Liver (tissue), 9 donors: Measurements from ENCODE around the gene NTN1. TPM values are rescaled to one million over a fixed set of nuclear protein-coding genes. Genes with fewer than 3 reads are reported as not detected.

Experiments used
- DNase-seq: peaks from one replicate; pipeline ENCODE4 v3.0.0-alpha.2; 2017; ENCODE audit warnings: low spot score
- H3K27ac ChIP-seq, 2 donors: one replicate each; pipeline ENCODE4 v1.7.0; 2013; ENCODE audit warnings: inconsistent platforms in 2 of 2, low read length in 2 of 2, control low read depth in 1 of 2, low read depth in 1 of 2, mild to moderate bottlenecking in 1 of 2
- H3K27me3 ChIP-seq, 4 donors: one replicate each; pipeline versions ENCODE4 v1.6.1 to v1.7.0; 2013; ENCODE audit warnings: low read length in 3 of 4, inconsistent platforms in 1 of 4, mild to moderate bottlenecking in 1 of 4, moderate library complexity in 1 of 4; ENCODE audit not compliant: control insufficient read depth in 4 of 4, insufficient read depth in 4 of 4
- H3K36me3 ChIP-seq, 4 donors: one replicate each; pipeline versions ENCODE4 v1.6.1 to v1.7.0; 2013; ENCODE audit warnings: low read length in 3 of 4, mild to moderate bottlenecking in 3 of 4, low read depth in 1 of 4, moderate library complexity in 1 of 4; ENCODE audit not compliant: control insufficient read depth in 4 of 4, insufficient read depth in 3 of 4
- H3K4me1 ChIP-seq, 4 donors: one replicate each; pipeline versions ENCODE4 v1.6.1 to v1.7.0; 2013; ENCODE audit warnings: low read length in 3 of 4, mild to moderate bottlenecking in 3 of 4, moderate library complexity in 1 of 4; ENCODE audit not compliant: control insufficient read depth in 4 of 4, insufficient read depth in 4 of 4
- H3K4me3 ChIP-seq, 3 donors: one replicate each; pipeline versions ENCODE4 v1.6.1 to v1.7.0; 2013; ENCODE audit warnings: low read length in 3 of 3, control low read depth in 1 of 3, low read depth in 1 of 3, mild to moderate bottlenecking in 1 of 3
- H3K9ac ChIP-seq, 2 donors: one replicate each; pipeline ENCODE4 v1.7.0; 2013; ENCODE audit warnings: low read length in 2 of 2, mild to moderate bottlenecking in 2 of 2, moderate library complexity in 2 of 2, control low read depth in 1 of 2, low read depth in 1 of 2
- H3K9me3 ChIP-seq, 4 donors: one replicate each; pipeline versions ENCODE4 v1.6.1 to v1.7.0; 2013; ENCODE audit warnings: low read length in 3 of 4; ENCODE audit not compliant: control insufficient read depth in 4 of 4
- EGR1 ChIP-seq, 2 donors: IDR thresholded peaks; 2 replicates each; pipeline ENCODE4 v1.6.1; 2016 to 2018; ENCODE audit warnings: antibody characterized with exemption in 2 of 2, low read depth in 2 of 2
- FOXA1 ChIP-seq: IDR thresholded peaks from 2 replicates; pipeline ENCODE4 v1.6.1; 2016; ENCODE audit warnings: antibody characterized with exemption
- FOXA2 ChIP-seq: IDR thresholded peaks from 2 replicates; pipeline ENCODE4 v1.6.1; 2016; ENCODE audit warnings: antibody characterized with exemption
- GABPA ChIP-seq, 2 donors: IDR thresholded peaks in 1 of 2; conservative IDR thresholded peaks in 1 of 2; 2 replicates each; pipeline ENCODE4 v1.6.1; 2016; ENCODE audit warnings: antibody characterized with exemption in 2 of 2, mild to moderate bottlenecking in 1 of 2, moderate library complexity in 1 of 2
- HNF4A ChIP-seq, 2 donors: conservative IDR thresholded peaks; 2 replicates each; pipeline ENCODE4 v1.6.1; 2016; ENCODE audit warnings: antibody characterized with exemption in 2 of 2, mild to moderate bottlenecking in 2 of 2
- HNF4G ChIP-seq: IDR thresholded peaks from 2 replicates; pipeline ENCODE4 v1.6.1; 2016; ENCODE audit warnings: antibody characterized with exemption
- JUND ChIP-seq, 2 donors: IDR thresholded peaks; 2 replicates each; pipeline ENCODE4 v1.6.1; 2016; ENCODE audit warnings: antibody characterized with exemption in 2 of 2
- NR2F2 ChIP-seq: IDR thresholded peaks from 2 replicates; pipeline ENCODE4 v1.6.1; 2016; ENCODE audit warnings: antibody characterized with exemption
- RAD21 ChIP-seq, 2 donors: IDR thresholded peaks; 2 replicates each; pipeline ENCODE4 v1.6.1; 2016; ENCODE audit warnings: antibody characterized with exemption in 2 of 2, mild to moderate bottlenecking in 2 of 2
- RXRA ChIP-seq, 2 donors: IDR thresholded peaks; 2 replicates each; pipeline ENCODE4 v1.6.1; 2017 to 2018; ENCODE audit warnings: antibody characterized with exemption in 2 of 2, mild to moderate bottlenecking in 1 of 2
- SP1 ChIP-seq: IDR thresholded peaks from 2 replicates; pipeline ENCODE4 v1.6.1; 2018; ENCODE audit warnings: antibody characterized with exemption, mild to moderate bottlenecking
- TAF1 ChIP-seq: conservative IDR thresholded peaks from 2 replicates; pipeline ENCODE4 v1.6.1; 2016; ENCODE audit warnings: antibody characterized with exemption, mild to moderate bottlenecking
- YY1 ChIP-seq: IDR thresholded peaks from 2 replicates; pipeline ENCODE4 v1.6.1; 2016; ENCODE audit warnings: antibody characterized with exemption, mild to moderate bottlenecking
- WGBS: extraction: QIAGEN DNeasy Blood & Tissue Kit; methylation state at CpG from one replicate; pipeline ENCODE4 v1.1.7; 2013; 5-methylcytosine and 5-hydroxymethylcytosine counted together
- polyA plus RNA-seq, 2 donors: library from polyadenylated mRNA; stranded (reverse) in 1 of 2; unstranded in 1 of 2; fragments of 200-250 nt in 1 of 2; fragments of >200 nt in 1 of 2; fragmentation: Nextera tagmentation in 1 of 2; extraction: Ambion mirVana in 1 of 2; gene quantifications; one replicate each; pipeline versions ENCODE4 v1.2.1 to v1.2.3, GENCODE V29; 2013 to 2015
- total RNA-seq, 2 donors: library from RNA; depleted of rRNA; stranded (reverse); fragments of >200 nt; gene quantifications; one replicate each; pipeline ENCODE4 v1.2.3, GENCODE V29; 2014
- TF ChIP-seq, protein P1 (sequence below): IDR thresholded peaks from 2 replicates; pipeline ENCODE4 v1.6.1; 2016; ENCODE audit warnings: antibody characterized with exemption
- TF ChIP-seq, protein P2 (sequence below): IDR thresholded peaks from 2 replicates; pipeline ENCODE4 v1.6.1; 2016; ENCODE audit warnings: antibody characterized with exemption, mild to moderate bottlenecking
- TF ChIP-seq, protein P3 (sequence below): fragments of 150-350 bp; IDR thresholded peaks from 2 replicates; pipeline ENCODE4 v1.5.1; 2017; ENCODE audit warnings: improper control_type of control experiment, low read depth, low read length; ENCODE audit not compliant: missing input control
- TF ChIP-seq, protein P4 (sequence below): IDR thresholded peaks from 2 replicates; pipeline ENCODE4 v1.6.1; 2016; ENCODE audit warnings: antibody characterized with exemption
- TF ChIP-seq, protein P5 (sequence below): IDR thresholded peaks from 2 replicates; pipeline ENCODE4 v1.6.1; 2016; ENCODE audit warnings: antibody characterized with exemption
- donor health status: healthy.
- donor health status: healthy.
- donor health status: healthy.
- donor health status: healthy.
- donor health status: healthy.

The NTN1 gene
- total and polyA plus RNA-seq, 4 donors = 0.14 to 8.7 (median 4.3) TPM

DNA sequence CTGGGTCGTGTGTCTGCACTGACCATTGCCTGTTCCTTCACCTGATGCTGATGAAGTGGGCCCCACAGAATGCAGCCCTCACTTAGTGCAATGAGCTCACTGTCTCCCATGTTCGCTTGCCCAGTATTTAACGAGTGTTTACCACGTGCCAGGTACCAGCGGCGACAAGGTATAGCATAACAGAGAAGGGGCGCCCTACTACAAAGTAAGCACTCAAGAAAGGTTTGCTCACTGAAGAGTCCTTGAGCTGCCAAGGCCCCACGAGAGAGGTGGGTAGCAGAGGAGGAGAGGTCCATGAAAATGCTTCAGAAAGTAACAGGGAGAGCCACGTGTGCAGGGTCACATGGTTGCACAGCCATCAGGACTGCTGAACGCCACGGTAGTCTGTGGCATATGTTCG lies 230.0 kb downstream of the NTN1 start:
- TF ChIP-seq NR2F2 (no peak), JUND (IDR thresholded peaks at IDR 0.05) (no peak), FOXA2 (no peak), HNF4G (no peak), TAF1 (no peak), RAD21 (IDR thresholded peaks at IDR 0.05) (no peak), SP1 (no peak), FOXA1 (no peak), HNF4A (conservative IDR thresholded peaks at IDR 0.05) (no peak), RXRA (IDR thresholded peaks at IDR 0.05) (no peak), GABPA (IDR thresholded peaks at IDR 0.05 in 1 of 2, conservative IDR thresholded peaks at IDR 0.05 in 1 of 2) (no peak), YY1 (no peak), EGR1 (IDR thresholded peaks at IDR 0.05; ENCODE audit: low read depth in 2 of 2) (no peak)
- TF ChIP-seq, protein P1, sequence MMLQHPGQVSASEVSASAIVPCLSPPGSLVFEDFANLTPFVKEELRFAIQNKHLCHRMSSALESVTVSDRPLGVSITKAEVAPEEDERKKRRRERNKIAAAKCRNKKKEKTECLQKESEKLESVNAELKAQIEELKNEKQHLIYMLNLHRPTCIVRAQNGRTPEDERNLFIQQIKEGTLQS = no peak
- TF ChIP-seq, protein P2, sequence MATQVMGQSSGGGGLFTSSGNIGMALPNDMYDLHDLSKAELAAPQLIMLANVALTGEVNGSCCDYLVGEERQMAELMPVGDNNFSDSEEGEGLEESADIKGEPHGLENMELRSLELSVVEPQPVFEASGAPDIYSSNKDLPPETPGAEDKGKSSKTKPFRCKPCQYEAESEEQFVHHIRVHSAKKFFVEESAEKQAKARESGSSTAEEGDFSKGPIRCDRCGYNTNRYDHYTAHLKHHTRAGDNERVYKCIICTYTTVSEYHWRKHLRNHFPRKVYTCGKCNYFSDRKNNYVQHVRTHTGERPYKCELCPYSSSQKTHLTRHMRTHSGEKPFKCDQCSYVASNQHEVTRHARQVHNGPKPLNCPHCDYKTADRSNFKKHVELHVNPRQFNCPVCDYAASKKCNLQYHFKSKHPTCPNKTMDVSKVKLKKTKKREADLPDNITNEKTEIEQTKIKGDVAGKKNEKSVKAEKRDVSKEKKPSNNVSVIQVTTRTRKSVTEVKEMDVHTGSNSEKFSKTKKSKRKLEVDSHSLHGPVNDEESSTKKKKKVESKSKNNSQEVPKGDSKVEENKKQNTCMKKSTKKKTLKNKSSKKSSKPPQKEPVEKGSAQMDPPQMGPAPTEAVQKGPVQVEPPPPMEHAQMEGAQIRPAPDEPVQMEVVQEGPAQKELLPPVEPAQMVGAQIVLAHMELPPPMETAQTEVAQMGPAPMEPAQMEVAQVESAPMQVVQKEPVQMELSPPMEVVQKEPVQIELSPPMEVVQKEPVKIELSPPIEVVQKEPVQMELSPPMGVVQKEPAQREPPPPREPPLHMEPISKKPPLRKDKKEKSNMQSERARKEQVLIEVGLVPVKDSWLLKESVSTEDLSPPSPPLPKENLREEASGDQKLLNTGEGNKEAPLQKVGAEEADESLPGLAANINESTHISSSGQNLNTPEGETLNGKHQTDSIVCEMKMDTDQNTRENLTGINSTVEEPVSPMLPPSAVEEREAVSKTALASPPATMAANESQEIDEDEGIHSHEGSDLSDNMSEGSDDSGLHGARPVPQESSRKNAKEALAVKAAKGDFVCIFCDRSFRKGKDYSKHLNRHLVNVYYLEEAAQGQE = no peak
- TF ChIP-seq, protein P3, sequence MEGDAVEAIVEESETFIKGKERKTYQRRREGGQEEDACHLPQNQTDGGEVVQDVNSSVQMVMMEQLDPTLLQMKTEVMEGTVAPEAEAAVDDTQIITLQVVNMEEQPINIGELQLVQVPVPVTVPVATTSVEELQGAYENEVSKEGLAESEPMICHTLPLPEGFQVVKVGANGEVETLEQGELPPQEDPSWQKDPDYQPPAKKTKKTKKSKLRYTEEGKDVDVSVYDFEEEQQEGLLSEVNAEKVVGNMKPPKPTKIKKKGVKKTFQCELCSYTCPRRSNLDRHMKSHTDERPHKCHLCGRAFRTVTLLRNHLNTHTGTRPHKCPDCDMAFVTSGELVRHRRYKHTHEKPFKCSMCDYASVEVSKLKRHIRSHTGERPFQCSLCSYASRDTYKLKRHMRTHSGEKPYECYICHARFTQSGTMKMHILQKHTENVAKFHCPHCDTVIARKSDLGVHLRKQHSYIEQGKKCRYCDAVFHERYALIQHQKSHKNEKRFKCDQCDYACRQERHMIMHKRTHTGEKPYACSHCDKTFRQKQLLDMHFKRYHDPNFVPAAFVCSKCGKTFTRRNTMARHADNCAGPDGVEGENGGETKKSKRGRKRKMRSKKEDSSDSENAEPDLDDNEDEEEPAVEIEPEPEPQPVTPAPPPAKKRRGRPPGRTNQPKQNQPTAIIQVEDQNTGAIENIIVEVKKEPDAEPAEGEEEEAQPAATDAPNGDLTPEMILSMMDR = no peak
- TF ChIP-seq, protein P4, sequence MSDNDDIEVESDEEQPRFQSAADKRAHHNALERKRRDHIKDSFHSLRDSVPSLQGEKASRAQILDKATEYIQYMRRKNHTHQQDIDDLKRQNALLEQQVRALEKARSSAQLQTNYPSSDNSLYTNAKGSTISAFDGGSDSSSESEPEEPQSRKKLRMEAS = no peak
- TF ChIP-seq, protein P5, sequence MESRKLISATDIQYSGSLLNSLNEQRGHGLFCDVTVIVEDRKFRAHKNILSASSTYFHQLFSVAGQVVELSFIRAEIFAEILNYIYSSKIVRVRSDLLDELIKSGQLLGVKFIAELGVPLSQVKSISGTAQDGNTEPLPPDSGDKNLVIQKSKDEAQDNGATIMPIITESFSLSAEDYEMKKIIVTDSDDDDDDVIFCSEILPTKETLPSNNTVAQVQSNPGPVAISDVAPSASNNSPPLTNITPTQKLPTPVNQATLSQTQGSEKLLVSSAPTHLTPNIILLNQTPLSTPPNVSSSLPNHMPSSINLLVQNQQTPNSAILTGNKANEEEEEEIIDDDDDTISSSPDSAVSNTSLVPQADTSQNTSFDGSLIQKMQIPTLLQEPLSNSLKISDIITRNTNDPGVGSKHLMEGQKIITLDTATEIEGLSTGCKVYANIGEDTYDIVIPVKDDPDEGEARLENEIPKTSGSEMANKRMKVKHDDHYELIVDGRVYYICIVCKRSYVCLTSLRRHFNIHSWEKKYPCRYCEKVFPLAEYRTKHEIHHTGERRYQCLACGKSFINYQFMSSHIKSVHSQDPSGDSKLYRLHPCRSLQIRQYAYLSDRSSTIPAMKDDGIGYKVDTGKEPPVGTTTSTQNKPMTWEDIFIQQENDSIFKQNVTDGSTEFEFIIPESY = no peak

More for the DNA sequence above, 230.0 kb downstream of the NTN1 start:
- Histone ChIP-seq H3K27me3 (no peaks in the 10 kb centered on the region), H3K9me3 (no peaks in the 10 kb centered on the region), H3K27ac (no peak overlapping the region), H3K36me3 (peaks cover 0 to 3% (median 0%) of the 10 kb centered on the region in 4 donors), H3K4me1 (no peaks in the 10 kb centered on the region), H3K9ac (no peak overlapping the region), H3K4me3 (no peak overlapping the region)
- 86% methylated on average over 12 of the region's 12 CpGs for WGBS
- no peak for DNase-seq
